Non-pigmented ciliary epithelial cell (primary cell): Measurements from ENCODE around the gene CD48.

Experiments used
- DNase-seq: peaks from one replicate; pipeline ENCODE4 v3.0.0-alpha.2; 2010; ENCODE audit warnings: low read depth

The CD48 gene

GRCh38 chr1:160631983-160632625 is 79.5 kb downstream of the CD48 start:
- DNase-seq = no peak

- no peak for DNase-seq
These were observed 80.8 kb downstream of the CD48 start for GRCh38 chr1:160630523-160631451.

GRCh38 chr1:160629286-160630210 is 82.1 kb downstream of the CD48 start:
- no peak for DNase-seq

- DNase-seq = no peak
These were observed 82.8 kb downstream of the CD48 start for GRCh38 chr1:160628799-160629263.
